Astrocyte (in vitro differentiated cells and primary cell): ENCODE measurements around the gene UBE2V1. TPM values are rescaled to one million over a fixed set of nuclear protein-coding genes. Genes with fewer than 3 reads are reported as not detected.

Experiments
- DNase-seq: peaks from one replicate; pipeline ENCODE4 v3.0.0-alpha.2; 2010; ENCODE audit warnings: low read depth
- FAIRE-seq: peaks from 2 replicates; lab custom pipeline; 2011; peaks lifted over from hg19 to GRCh38; lab: Jason Lieb, UNC
- H2AFZ ChIP-seq: 2 replicates; pipeline ENCODE4 v1.6.0; 2012; ENCODE audit warnings: low read depth, low read length, inconsistent platforms
- H3K27ac ChIP-seq: 2 replicates; pipeline ENCODE4 v1.5.1; 2011; ENCODE audit warnings: low read depth, low read length, inconsistent platforms
- H3K27me3 ChIP-seq: 2 replicates; pipeline ENCODE4 v1.6.0; 2011; ENCODE audit warnings: low read length, inconsistent platforms; ENCODE audit not compliant: insufficient read depth
- H3K36me3 ChIP-seq: 2 replicates; pipeline ENCODE4 v1.5.1; 2011; ENCODE audit warnings: low read length, inconsistent platforms; ENCODE audit not compliant: insufficient read depth
- H3K4me1 ChIP-seq: 2 replicates; pipeline ENCODE4 v1.5.1; 2011; ENCODE audit warnings: low read length, inconsistent platforms; ENCODE audit not compliant: insufficient read depth
- H3K4me2 ChIP-seq: 2 replicates; pipeline ENCODE4 v1.6.0; 2012; ENCODE audit warnings: low read length, inconsistent platforms
- H3K4me3 ChIP-seq: 2 replicates; pipeline ENCODE4 v1.5.1; 2011; ENCODE audit warnings: low read depth, mild to moderate bottlenecking, low read length, inconsistent platforms; ENCODE audit not compliant: insufficient read depth
- H3K79me2 ChIP-seq: 2 replicates; pipeline ENCODE4 v1.6.0; 2012; ENCODE audit warnings: mild to moderate bottlenecking, low read length, inconsistent platforms; ENCODE audit not compliant: insufficient read depth
- H3K9ac ChIP-seq: 2 replicates; pipeline ENCODE4 v1.6.0; 2012; ENCODE audit warnings: mild to moderate bottlenecking, low read length, inconsistent platforms
- H3K9me3 ChIP-seq: 2 replicates; pipeline ENCODE4 v1.5.1; 2012; ENCODE audit warnings: low read depth, mild to moderate bottlenecking, low read length, inconsistent platforms; ENCODE audit not compliant: insufficient read depth
- H4K20me1 ChIP-seq: 2 replicates; pipeline ENCODE4 v1.6.0; 2012; ENCODE audit warnings: low read length, inconsistent platforms; ENCODE audit not compliant: insufficient read depth
- H3K27ac Mint-ChIP-seq: one replicate; pipeline ENCODE4 v1.8.0; 2021; ENCODE audit warnings: mild to moderate bottlenecking, mixed read lengths; ENCODE audit not compliant: unreplicated experiment
- H3K27me3 Mint-ChIP-seq: one replicate; pipeline ENCODE4 v1.8.0; 2021; ENCODE audit warnings: low read depth, mixed read lengths; ENCODE audit not compliant: unreplicated experiment
- H3K36me3 Mint-ChIP-seq: one replicate; pipeline ENCODE4 v1.8.0; 2021; ENCODE audit warnings: low read depth, mixed read lengths; ENCODE audit not compliant: unreplicated experiment
- H3K4me1 Mint-ChIP-seq: one replicate; pipeline ENCODE4 v1.8.0; 2021; ENCODE audit warnings: low read depth, mixed read lengths; ENCODE audit not compliant: unreplicated experiment
- H3K4me3 Mint-ChIP-seq: one replicate; pipeline ENCODE4 v1.8.0; 2021; ENCODE audit warnings: mild to moderate bottlenecking, moderate library complexity, mixed read lengths; ENCODE audit not compliant: unreplicated experiment
- H3K9me3 Mint-ChIP-seq: one replicate; pipeline ENCODE4 v1.8.0; 2021; ENCODE audit warnings: mild to moderate bottlenecking, mixed read lengths; ENCODE audit not compliant: unreplicated experiment
- EZH2 ChIP-seq: IDR thresholded peaks from 2 replicates; pipeline ENCODE4 v1.6.1; 2012; ENCODE audit warnings: mild to moderate bottlenecking, low read length, inconsistent platforms; ENCODE audit not compliant: insufficient read depth
- total RNA-seq: library from RNA; stranded (reverse); gene quantifications from 2 replicates; pipeline ENCODE4 v1.2.1, GENCODE V29; 2021
- TF ChIP-seq, protein P1 (sequence below): IDR thresholded peaks from 2 replicates; pipeline ENCODE4 v1.5.1; 2011; ENCODE audit warnings: low read depth, mild to moderate bottlenecking, inconsistent platforms, low read length, moderate library complexity; ENCODE audit not compliant: insufficient read depth

UBE2V1 gene
- total RNA-seq, 1 donor from 2014 or later: 139 TPM

DNA sequence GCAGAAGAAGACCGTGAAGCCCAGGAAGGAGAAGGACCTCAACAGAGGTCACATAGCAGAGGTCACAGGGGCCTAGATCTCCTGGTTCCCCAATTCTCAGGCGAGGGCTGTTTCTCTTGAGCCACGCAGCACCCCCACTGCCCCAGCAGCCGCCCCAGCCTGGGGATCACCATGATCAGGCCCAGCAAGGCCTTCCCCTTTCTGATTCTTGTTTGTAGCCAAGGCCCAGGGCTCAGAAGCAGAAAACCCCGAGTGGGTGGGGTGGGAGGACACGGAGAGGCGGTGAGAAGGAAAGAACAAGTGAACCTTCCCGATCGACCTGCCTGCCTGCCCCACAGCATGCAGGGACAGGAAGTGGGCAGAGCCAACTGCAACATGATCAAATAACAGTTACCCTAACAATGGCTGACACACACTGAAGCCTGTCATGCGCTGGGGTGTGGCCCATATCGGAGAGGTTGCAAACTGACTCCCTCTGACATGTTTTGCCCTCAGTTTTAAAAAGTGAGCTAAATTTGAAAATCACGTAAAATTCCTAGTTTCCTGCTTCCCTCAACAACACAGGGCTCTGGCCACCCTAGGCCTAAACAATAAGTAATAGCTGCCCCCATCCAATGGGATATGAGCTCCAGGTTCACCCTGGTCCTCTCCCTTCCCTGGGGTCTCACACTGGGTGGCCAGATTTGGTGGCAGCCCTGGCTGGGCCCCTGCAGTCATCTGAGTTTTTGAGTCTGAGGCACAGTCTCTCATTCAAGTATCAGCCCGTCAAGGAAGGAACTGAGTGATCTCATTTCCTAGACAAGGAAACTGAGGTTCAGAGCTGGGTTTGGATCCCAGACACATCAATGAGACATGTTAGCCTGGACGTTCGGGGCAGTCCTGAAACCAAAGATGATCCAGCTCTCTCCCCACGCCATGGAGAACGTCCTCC lies 34.0 kb upstream of the UBE2V1 start:
- Histone ChIP-seq H3K27me3 (no peaks in the 10 kb centered on the region), H3K27ac (peak overlapping the region; percentile 75), H3K79me2 (peaks cover 81% of the 10 kb centered on the region), H3K4me2 (peak overlapping the region; percentile 53), H3K9ac (peak overlapping the region; percentile 66), H3K4me3 (peak overlapping the region; percentile 17), H4K20me1 (peaks cover 45% of the 10 kb centered on the region), H3K36me3 (peaks cover 15% of the 10 kb centered on the region), H2AFZ (no peak overlapping the region), H3K4me1 (peaks cover 59% of the 10 kb centered on the region), H3K9me3 (no peaks in the 10 kb centered on the region)
- TF ChIP-seq, protein P1, sequence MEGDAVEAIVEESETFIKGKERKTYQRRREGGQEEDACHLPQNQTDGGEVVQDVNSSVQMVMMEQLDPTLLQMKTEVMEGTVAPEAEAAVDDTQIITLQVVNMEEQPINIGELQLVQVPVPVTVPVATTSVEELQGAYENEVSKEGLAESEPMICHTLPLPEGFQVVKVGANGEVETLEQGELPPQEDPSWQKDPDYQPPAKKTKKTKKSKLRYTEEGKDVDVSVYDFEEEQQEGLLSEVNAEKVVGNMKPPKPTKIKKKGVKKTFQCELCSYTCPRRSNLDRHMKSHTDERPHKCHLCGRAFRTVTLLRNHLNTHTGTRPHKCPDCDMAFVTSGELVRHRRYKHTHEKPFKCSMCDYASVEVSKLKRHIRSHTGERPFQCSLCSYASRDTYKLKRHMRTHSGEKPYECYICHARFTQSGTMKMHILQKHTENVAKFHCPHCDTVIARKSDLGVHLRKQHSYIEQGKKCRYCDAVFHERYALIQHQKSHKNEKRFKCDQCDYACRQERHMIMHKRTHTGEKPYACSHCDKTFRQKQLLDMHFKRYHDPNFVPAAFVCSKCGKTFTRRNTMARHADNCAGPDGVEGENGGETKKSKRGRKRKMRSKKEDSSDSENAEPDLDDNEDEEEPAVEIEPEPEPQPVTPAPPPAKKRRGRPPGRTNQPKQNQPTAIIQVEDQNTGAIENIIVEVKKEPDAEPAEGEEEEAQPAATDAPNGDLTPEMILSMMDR: no peak
- TF ChIP-seq EZH2: no peak
- no peaks in the 10 kb centered on the region for H3K9me3 Mint-ChIP-seq
- H3K4me1 Mint-ChIP-seq: peaks cover 45% of the 10 kb centered on the region
- DNase-seq: peak; percentile 41
- H3K27ac Mint-ChIP-seq: peak overlapping the region; percentile 85
- no peaks in the 10 kb centered on the region for H3K27me3 Mint-ChIP-seq
- H3K36me3 Mint-ChIP-seq: peaks cover 23% of the 10 kb centered on the region
- no peak for FAIRE-seq
- peak overlapping the region; percentile 50 for H3K4me3 Mint-ChIP-seq

DNA sequence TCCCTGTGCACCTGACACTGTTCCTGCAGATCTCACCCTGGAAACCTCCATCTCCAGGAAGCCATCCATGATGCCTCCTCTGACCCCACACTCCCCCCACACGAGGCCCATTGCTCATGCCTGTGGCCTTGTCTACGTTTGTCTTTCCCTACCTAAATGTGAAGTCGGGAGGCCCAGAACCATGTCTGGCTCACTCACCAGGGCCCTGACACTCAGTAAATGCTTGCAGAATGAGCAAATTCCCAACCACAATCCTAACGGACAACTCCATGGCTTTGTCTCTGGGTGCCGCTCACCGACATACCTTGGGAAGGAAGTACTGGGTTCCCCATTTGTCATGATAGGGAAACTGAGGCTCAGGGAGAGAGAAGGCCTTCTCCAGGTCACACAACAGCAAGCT lies 33.3 kb upstream of the UBE2V1 start:
- no peaks in the 10 kb centered on the region for H3K9me3 ChIP-seq
- H3K27ac ChIP-seq: peak overlapping the region; percentile 75
- Mint-ChIP-seq H3K9me3 (no peaks in the 10 kb centered on the region), H3K4me1 (peaks cover 45% of the 10 kb centered on the region), H3K4me3 (peak overlapping the region; percentile 62), H3K27ac (peak overlapping the region; percentile 85), H3K36me3 (peaks cover 26% of the 10 kb centered on the region), H3K27me3 (no peaks in the 10 kb centered on the region)
- FAIRE-seq: no peak
- peak overlapping the region; percentile 66 for H3K9ac ChIP-seq
- no peak overlapping the region for H3K4me3 ChIP-seq
- peak overlapping the region; percentile 53 for H3K4me2 ChIP-seq
- H3K27me3 ChIP-seq: no peaks in the 10 kb centered on the region
- peaks cover 55% of the 10 kb centered on the region for H3K4me1 ChIP-seq
- peaks cover 82% of the 10 kb centered on the region for H3K79me2 ChIP-seq
- TF ChIP-seq, protein P1: no peak
- no peak for TF ChIP-seq EZH2
- peaks cover 18% of the 10 kb centered on the region for H3K36me3 ChIP-seq
- peak; percentile 75 for DNase-seq
- H2AFZ ChIP-seq: no peak overlapping the region
- H4K20me1 ChIP-seq: peaks cover 47% of the 10 kb centered on the region

DNA sequence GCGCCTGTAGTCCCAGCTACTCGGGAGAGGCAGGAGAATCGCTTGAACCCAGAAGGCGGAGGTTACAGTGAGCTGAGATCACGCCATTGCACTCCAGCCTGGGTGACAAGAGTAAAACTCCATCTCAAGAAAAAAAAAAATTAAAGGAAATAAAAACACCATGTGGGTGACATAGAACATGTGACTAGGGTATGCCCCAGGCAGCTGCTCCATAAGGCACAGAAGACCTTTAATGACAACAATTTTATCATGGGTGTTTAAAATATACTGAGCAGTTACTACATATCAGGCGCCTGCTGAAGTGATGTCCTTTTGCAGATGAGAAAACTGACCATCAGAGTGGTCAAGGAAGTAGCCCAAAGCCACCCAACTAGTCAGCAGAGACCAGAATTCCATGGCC lies 32.6 kb upstream of the UBE2V1 start:
- TF ChIP-seq, protein P1: no peak
- no peak for TF ChIP-seq EZH2
- peaks cover 49% of the 10 kb centered on the region for H4K20me1 ChIP-seq
- no peak overlapping the region for H3K4me3 ChIP-seq
- H3K9me3 ChIP-seq: no peaks in the 10 kb centered on the region
- H3K9ac ChIP-seq: peak overlapping the region; percentile 66
- H2AFZ ChIP-seq: no peak overlapping the region
- peak overlapping the region; percentile 53 for H3K4me2 ChIP-seq
- Mint-ChIP-seq H3K36me3 (peaks cover 24% of the 10 kb centered on the region), H3K27me3 (no peaks in the 10 kb centered on the region), H3K27ac (peak overlapping the region; percentile 53), H3K9me3 (no peaks in the 10 kb centered on the region), H3K4me3 (no peak overlapping the region), H3K4me1 (peaks cover 41% of the 10 kb centered on the region)
- no peak for FAIRE-seq
- no peaks in the 10 kb centered on the region for H3K27me3 ChIP-seq
- H3K27ac ChIP-seq: peak overlapping the region; percentile 75
- peaks cover 53% of the 10 kb centered on the region for H3K4me1 ChIP-seq
- peaks cover 82% of the 10 kb centered on the region for H3K79me2 ChIP-seq
- DNase-seq: no peak
- peaks cover 21% of the 10 kb centered on the region for H3K36me3 ChIP-seq
